Colonic mucosa (tissue), 4 donors: ENCODE data around the gene RAPGEF4. TPM values are rescaled to one million over a fixed set of nuclear protein-coding genes. Genes with fewer than 3 reads are reported as not detected.

Experiments
- DNase-seq: peaks from one replicate; pipeline ENCODE4 v3.0.0-alpha.2; 2020
- H3K27ac ChIP-seq: fragments of 200-600 bp; one replicate; pipeline ENCODE4 v1.8.0; 2021
- H3K27me3 ChIP-seq: fragments of 200-600 bp; one replicate; pipeline ENCODE4 v1.8.0; 2021
- H3K36me3 ChIP-seq: fragments of 200-600 bp; one replicate; pipeline ENCODE4 v1.8.0; 2021
- H3K4me1 ChIP-seq: fragments of 200-600 bp; one replicate; pipeline ENCODE4 v1.8.0; 2021; ENCODE audit warnings: mild to moderate bottlenecking
- H3K4me3 ChIP-seq: fragments of 200-600 bp; one replicate; pipeline ENCODE4 v1.8.0; 2021
- H3K9ac ChIP-seq, 2 donors: one replicate each; pipeline ENCODE4 v1.7.0; 2013; ENCODE audit warnings: control low read depth in 2 of 2, low read depth in 2 of 2, low read length in 2 of 2
- H3K9me3 ChIP-seq: fragments of 200-600 bp; one replicate; pipeline ENCODE4 v1.8.0; 2021
- CTCF ChIP-seq: fragments of 200-600 bp; IDR thresholded peaks from one replicate; pipeline ENCODE4 v1.8.0; 2022; ENCODE audit warnings: antibody characterized with exemption, mild to moderate bottlenecking
- intact Hi-C: fragments of 100-400 bp; cut with DNase I; formaldehyde crosslinking; loops from one replicate; pipeline ENCODE4 v1.14.1; 2022
- total RNA-seq, 2 donors: library from RNA; stranded (reverse); fragmentation: NEBNext Ultra II Directional in 1 of 2; extraction: Animal tissue kit (Norgen Biotek cat#: 25700) in 1 of 2; gene quantifications; one replicate each; pipeline ENCODE4 v1.2.1, GENCODE V29; 2021
- donor health status: healthy.
- donor health status: DM: no; HTN: no; CAD: no.
- donor health status: DM: no; HTN: no; CAD: no.

RAPGEF4 gene
- total RNA-seq, 2 donors from 2014 or later, result 1.3 to 1.5 TPM

- no peaks in the 10 kb centered on the region for H3K27me3 ChIP-seq
- no peak for TF ChIP-seq CTCF
- H3K9ac ChIP-seq, result no peak overlapping the region
- no peaks in the 10 kb centered on the region for H3K9me3 ChIP-seq
- no peaks in the 10 kb centered on the region for H3K4me1 ChIP-seq
- H3K27ac ChIP-seq, result no peak overlapping the region
- no peak overlapping the region for H3K4me3 ChIP-seq
- no peak for DNase-seq
- intact Hi-C loops, result no loop called here
- no peaks in the 10 kb centered on the region for H3K36me3 ChIP-seq
Observed at GRCh38 chr2:173101687-173102086, 366.0 kb downstream of the RAPGEF4 start.

Other genes starting within 250 kb of the RAPGEF4 start
- gene PDK1, start 179.8 kb upstream of the RAPGEF4 start, total RNA-seq, result 10 to 100 TPM; 13.3 to 44.1 TPM